Skeletal muscle satellite cell (primary cell): Measurements from ENCODE around the gene POLD1.

Experiments
- H3K27me3 ChIP-seq: 2 replicates; pipeline ENCODE4 v1.7.0; 2013; ENCODE audit warnings: low read length; ENCODE audit not compliant: control insufficient read depth, insufficient read depth
- H3K36me3 ChIP-seq: 2 replicates; pipeline ENCODE4 v1.7.0; 2013; ENCODE audit warnings: mild to moderate bottlenecking, control low read depth, low read length; ENCODE audit not compliant: insufficient read depth
- H3K4me1 ChIP-seq: 2 replicates; pipeline ENCODE4 v1.7.0; 2013; ENCODE audit warnings: low read length; ENCODE audit not compliant: control insufficient read depth, insufficient read depth
- H3K4me2 ChIP-seq: 2 replicates; pipeline ENCODE4 v1.7.0; 2013; ENCODE audit warnings: mild to moderate bottlenecking, low read length
- H3K4me3 ChIP-seq: 2 replicates; pipeline ENCODE4 v1.7.0; 2013; ENCODE audit warnings: low read length
- H3K9ac ChIP-seq: 2 replicates; pipeline ENCODE4 v1.7.0; 2013; ENCODE audit warnings: mild to moderate bottlenecking, low read depth, low read length, moderate library complexity
- H3K9me3 ChIP-seq: replicated peaks from 2 replicates; pipeline ENCODE4 v1.7.0; 2013; ENCODE audit warnings: mild to moderate bottlenecking, control low read depth, low read length

Gene POLD1

DNA sequence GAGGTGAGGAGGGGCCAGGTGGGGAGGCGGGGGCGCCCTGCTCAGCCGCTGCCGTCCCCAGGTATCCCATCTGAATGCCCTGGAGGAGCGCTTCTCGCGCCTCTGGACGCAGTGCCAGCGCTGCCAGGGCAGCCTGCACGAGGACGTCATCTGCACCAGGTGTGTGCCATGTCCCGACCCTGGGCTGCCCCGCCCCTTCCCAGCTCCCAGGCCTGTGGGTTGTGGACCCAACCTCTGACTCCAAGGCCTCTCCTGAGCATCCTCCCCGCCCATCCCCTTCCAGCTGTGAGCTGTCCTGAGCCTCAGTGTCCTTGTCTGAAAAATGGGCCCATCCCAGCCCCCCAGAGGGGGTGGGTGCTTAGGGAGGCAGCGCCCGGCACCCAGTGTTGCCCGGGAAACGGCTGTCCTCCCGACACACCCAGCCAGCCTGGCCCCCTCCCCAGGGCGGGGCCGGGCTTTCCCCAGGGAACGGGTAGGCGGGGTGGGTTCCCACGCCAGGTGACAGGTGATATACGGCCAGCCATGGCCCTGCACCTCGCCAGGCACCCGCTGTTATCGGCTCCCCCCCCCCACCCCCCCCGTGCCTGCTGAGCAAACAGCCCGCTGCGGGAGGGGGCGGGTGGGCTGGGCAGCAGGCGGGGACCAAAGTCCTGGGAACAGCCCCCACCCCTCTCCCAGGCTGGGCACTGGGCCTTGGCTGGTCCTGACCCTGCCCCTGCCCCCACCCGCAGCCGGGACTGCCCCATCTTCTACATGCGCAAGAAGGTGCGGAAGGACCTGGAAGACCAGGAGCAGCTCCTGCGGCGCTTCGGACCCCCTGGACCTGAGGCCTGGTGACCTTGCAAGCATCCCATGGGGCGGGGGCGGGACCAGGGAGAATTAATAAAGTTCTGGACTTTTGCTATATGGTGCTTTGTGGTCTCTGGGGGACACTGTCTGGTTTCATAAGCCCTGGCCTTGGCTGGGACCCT is 33.2 kb downstream of the POLD1 start:
- no peaks in the 10 kb centered on the region for H3K9me3 ChIP-seq

DNA sequence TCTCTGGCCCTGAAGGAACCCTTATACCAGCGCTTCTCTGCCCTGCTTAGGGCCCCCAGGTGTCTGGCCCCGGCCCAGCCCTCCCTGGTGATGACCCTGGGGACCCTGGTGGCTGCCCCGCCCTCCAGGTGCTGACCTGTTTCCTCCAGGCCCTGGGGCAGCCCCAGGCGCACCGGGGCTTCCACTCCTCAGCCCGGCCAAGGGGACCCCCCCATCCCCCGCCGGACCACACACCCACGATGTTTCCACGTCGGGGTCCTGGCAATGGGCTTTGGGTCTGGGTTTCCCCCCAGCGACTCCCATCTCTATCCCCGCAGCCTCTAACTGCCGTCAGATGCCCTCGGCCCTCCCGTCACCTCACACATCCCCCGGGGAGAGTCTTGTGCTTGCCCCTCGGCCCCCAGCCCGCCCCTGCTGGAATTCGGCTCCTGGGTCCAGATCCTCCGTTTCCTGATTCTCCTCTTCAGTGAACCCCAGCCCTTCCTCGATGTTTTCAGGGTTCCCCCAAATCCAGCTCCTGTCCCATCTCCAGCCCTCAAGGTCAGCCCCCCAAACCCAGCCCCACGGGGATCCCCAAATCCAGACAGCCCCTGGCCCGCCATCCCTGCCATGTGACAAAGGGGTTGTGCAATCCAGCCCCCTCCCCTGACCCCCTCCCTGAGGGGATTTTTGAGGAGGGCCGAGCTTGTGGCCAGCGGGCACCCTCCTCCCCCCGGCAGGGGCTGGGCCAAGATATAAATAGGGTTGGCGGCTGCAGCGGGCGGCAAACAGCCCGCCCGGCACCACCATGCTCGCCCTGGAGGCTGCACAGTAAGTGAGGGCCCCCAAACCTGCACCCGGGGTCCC is 34.3 kb downstream of the POLD1 start, which contains the start of gene SPIB:
Gene SPIB (plus strand): TSS at position 763 of the 846 bp plus-strand sequence. CDS start 25 bp downstream, at position 788.
- Histone ChIP-seq H3K9ac (no peak within 1 kb of the TSS), H3K4me2 (no peak within 1 kb of the TSS), H3K4me3 (no peak within 1 kb of the TSS)

More for the DNA sequence above, 33.2 kb downstream of the POLD1 start:
- Histone ChIP-seq H3K4me3 (no peak overlapping the region), H3K27me3 (peaks cover 14% of the 10 kb centered on the region), H3K9ac (no peak overlapping the region), H3K4me1 (no peaks in the 10 kb centered on the region), H3K36me3 (no peaks in the 10 kb centered on the region), H3K4me2 (no peak overlapping the region)

DNA sequence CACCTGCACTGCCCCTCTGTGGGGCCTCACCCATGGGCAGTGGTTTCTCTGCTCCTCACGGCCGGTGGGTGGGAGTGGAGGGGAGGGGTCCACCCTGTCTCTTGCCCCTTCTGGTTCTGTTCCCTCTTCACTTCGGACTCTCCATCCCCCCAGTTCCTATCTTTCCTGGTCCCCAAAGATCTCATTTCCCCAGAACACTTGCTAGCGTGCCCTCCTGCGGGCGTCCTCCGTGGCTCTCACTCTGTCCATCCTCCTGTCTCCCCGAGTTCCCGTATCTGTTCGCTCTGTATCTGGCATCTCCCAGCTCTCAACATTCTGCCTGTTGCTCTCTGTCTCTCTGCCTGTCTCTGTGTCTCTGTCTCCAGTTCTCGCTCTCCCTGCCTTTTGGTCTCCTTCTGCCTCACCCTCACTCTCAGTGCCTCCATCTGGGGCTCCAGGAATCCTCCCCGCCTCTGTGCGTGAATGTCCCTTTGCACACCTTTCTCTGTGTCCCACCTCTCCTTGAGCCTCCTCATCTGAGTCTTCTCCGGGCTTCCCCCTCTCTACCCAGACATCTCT is 35.0 kb downstream of the POLD1 start:
- Histone ChIP-seq H3K27me3 (peaks cover 14% of the 10 kb centered on the region), H3K4me1 (no peaks in the 10 kb centered on the region), H3K9me3 (no peaks in the 10 kb centered on the region), H3K4me2 (no peak overlapping the region), H3K9ac (no peak overlapping the region), H3K4me3 (no peak overlapping the region), H3K36me3 (no peaks in the 10 kb centered on the region)

More for the DNA sequence above, 34.3 kb downstream of the POLD1 start, which contains the start of gene SPIB:
- no peaks in the 10 kb centered on the region for H3K4me1 ChIP-seq
- no peaks in the 10 kb centered on the region for H3K9me3 ChIP-seq
- H3K36me3 ChIP-seq, result no peaks in the 10 kb centered on the region
- H3K27me3 ChIP-seq, result peaks cover 14% of the 10 kb centered on the region

GRCh38 chr19:50419580-50420035 is 35.5 kb downstream of the POLD1 start:
- Histone ChIP-seq H3K4me1 (no peaks in the 10 kb centered on the region), H3K27me3 (peaks cover 14% of the 10 kb centered on the region), H3K9ac (no peak overlapping the region), H3K9me3 (no peaks in the 10 kb centered on the region), H3K36me3 (no peaks in the 10 kb centered on the region), H3K4me3 (no peak overlapping the region), H3K4me2 (no peak overlapping the region)

DNA sequence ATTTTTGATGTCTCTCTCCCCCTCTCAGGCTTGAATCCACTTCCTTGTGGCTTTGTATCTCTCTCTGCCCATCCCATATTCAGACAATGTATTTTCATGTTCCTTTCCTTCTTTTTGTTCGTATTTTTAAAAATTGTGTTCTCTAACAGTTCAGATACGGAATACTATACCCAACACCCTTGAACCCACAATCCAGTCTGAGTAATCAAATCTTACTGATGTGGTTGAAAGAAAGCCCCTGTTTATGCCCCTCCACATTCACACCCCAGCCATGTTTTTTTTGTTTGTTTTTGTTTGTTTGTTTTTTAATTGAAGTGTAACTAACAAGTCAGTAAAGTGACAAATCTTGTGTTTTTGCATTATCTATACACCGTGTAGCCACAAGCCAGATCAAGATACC is 36.0 kb downstream of the POLD1 start:
- H3K36me3 ChIP-seq, result no peaks in the 10 kb centered on the region
- H3K4me2 ChIP-seq, result no peak overlapping the region
- H3K9me3 ChIP-seq, result no peaks in the 10 kb centered on the region
- peaks cover 14% of the 10 kb centered on the region for H3K27me3 ChIP-seq
- H3K4me3 ChIP-seq, result no peak overlapping the region
- no peak overlapping the region for H3K9ac ChIP-seq
- H3K4me1 ChIP-seq, result no peaks in the 10 kb centered on the region

- Histone ChIP-seq H3K4me1 (no peaks in the 10 kb centered on the region), H3K9ac (no peak overlapping the region), H3K9me3 (no peaks in the 10 kb centered on the region), H3K4me2 (no peak overlapping the region), H3K27me3 (peaks cover 14% of the 10 kb centered on the region), H3K36me3 (no peaks in the 10 kb centered on the region), H3K4me3 (no peak overlapping the region)
Observed at GRCh38 chr19:50420808-50421207, 36.7 kb downstream of the POLD1 start.

GRCh38 chr19:50422397-50423278 is 38.5 kb downstream of the POLD1 start:
- H3K9me3 ChIP-seq, result no peaks in the 10 kb centered on the region
- H3K4me3 ChIP-seq, result no peak overlapping the region
- H3K27me3 ChIP-seq, result peaks cover 14% of the 10 kb centered on the region
- H3K4me2 ChIP-seq, result no peak overlapping the region
- no peaks in the 10 kb centered on the region for H3K4me1 ChIP-seq
- no peak overlapping the region for H3K9ac ChIP-seq
- no peaks in the 10 kb centered on the region for H3K36me3 ChIP-seq

DNA sequence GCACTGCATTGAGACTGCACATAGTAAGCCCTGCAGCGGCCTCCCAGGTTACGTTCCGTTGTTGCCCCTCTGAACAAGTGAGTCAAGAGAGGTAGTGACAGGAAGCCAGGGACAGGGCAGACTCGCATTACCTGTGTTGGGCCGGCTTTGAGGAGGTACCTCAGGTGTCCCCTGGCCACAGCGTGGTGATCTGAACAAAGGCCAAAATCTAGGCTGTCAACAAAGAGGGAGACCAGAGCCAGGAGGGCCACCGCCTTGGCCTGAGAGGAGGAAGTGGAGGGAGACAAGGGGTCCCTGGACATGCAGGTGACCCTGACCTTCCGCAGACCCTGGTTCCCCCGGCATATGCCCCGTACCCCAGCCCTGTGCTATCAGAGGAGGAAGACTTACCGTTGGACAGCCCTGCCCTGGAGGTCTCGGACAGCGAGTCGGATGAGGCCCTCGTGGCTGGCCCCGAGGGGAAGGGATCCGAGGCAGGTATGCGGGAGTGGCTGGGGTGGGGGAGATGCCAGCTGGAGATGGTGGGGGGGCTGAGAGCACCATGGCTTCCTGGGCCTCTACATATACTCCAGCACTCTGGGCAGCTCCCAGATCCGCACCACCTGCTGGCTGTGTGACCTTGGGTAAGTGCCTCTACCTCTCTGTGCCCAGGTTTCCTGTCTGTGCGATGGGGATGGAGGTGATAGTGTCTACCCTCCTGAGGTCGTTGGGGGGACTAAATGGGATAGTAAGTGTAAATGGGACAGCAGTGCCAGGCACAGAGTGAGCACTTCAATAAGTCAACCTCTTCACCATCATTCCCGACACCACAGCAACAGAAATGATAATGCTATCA is 39.3 kb downstream of the POLD1 start:
- H3K27me3 ChIP-seq, result peaks cover 19% of the 10 kb centered on the region
- H3K36me3 ChIP-seq, result no peaks in the 10 kb centered on the region
- H3K9me3 ChIP-seq, result no peaks in the 10 kb centered on the region
- no peak overlapping the region for H3K4me3 ChIP-seq
- no peak overlapping the region for H3K9ac ChIP-seq
- peaks cover 5% of the 10 kb centered on the region for H3K4me1 ChIP-seq
- H3K4me2 ChIP-seq, result no peak overlapping the region

DNA sequence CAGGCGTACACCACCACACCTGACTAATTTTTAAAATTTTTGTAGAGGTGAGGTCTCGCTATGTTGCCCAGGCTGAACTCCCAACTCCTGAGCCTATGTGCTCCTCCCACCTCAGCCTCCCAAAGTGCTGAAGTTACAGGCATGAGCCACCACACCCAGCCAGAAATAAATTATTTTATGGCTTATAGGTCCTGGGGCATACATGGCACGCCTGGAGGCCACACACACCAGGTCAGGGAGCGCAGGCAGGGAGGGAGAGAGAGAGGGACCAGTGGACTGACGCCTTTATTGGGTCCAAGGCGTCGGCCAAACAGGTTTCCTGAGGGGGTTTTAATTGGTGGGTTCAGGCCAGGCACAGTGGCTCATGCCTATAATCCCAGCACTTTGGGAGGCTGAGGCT is 41.4 kb downstream of the POLD1 start:
- Histone ChIP-seq H3K27me3 (peaks cover 13% of the 10 kb centered on the region), H3K4me2 (no peak overlapping the region), H3K36me3 (no peaks in the 10 kb centered on the region), H3K4me1 (peaks cover 5% of the 10 kb centered on the region), H3K9me3 (no peaks in the 10 kb centered on the region), H3K9ac (no peak overlapping the region), H3K4me3 (no peak overlapping the region)
